Measurements from ENCODE around the gene MTHFSD.

DNA sequence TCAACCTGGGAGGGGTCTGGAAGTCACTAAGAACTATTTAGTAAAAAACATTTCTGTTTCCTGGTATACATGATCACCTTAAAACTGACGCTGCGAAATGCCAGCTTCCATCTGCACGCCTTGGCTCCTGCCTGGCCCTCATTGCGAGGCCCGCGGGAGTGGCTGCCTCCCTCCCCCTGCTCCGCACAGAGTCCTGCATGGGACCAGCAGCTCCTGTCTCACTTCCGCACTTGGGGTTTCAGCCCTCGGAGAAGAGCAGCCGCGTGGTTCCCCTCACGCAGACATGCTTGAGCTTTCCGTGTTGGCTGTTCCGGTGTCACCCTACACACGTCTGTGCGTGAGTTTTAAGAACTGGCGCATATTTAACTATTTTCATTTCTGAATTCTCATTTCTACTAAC, 18.4 kb downstream of the MTHFSD start:
- TF ChIP-seq L3MBTL2 (conservative IDR thresholded peaks at IDR 0.05) = no peak
- TF ChIP-seq SUZ12 (IDR thresholded peaks at IDR 0.05) = no peak
- no peak for TF ChIP-seq TARDBP (IDR thresholded peaks at IDR 0.05)
- no peak for TF ChIP-seq LEF1 (IDR thresholded peaks at IDR 0.05; ENCODE audit: borderline replicate concordance)
- TF ChIP-seq ARNT (IDR thresholded peaks at IDR 0.05) = no peak
